ENCODE measurements around the gene CD151.

- TF ChIP-seq, protein P1, sequence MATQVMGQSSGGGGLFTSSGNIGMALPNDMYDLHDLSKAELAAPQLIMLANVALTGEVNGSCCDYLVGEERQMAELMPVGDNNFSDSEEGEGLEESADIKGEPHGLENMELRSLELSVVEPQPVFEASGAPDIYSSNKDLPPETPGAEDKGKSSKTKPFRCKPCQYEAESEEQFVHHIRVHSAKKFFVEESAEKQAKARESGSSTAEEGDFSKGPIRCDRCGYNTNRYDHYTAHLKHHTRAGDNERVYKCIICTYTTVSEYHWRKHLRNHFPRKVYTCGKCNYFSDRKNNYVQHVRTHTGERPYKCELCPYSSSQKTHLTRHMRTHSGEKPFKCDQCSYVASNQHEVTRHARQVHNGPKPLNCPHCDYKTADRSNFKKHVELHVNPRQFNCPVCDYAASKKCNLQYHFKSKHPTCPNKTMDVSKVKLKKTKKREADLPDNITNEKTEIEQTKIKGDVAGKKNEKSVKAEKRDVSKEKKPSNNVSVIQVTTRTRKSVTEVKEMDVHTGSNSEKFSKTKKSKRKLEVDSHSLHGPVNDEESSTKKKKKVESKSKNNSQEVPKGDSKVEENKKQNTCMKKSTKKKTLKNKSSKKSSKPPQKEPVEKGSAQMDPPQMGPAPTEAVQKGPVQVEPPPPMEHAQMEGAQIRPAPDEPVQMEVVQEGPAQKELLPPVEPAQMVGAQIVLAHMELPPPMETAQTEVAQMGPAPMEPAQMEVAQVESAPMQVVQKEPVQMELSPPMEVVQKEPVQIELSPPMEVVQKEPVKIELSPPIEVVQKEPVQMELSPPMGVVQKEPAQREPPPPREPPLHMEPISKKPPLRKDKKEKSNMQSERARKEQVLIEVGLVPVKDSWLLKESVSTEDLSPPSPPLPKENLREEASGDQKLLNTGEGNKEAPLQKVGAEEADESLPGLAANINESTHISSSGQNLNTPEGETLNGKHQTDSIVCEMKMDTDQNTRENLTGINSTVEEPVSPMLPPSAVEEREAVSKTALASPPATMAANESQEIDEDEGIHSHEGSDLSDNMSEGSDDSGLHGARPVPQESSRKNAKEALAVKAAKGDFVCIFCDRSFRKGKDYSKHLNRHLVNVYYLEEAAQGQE (IDR thresholded peaks at IDR 0.05; ENCODE audit: insufficient read depth in 1 of 2, low read depth in 2 of 2, low read length in 2 of 2) = peak; percentile 20 to 73; a peak in 2 of 4 replicates
- TF ChIP-seq FOXP2 (optimal IDR thresholded peaks at IDR 0.05; ENCODE audit: borderline replicate concordance, extremely low read depth, extremely low read length, insufficient read depth) (no peak), POLR2AphosphoS5 (IDR thresholded peaks at IDR 0.05; ENCODE audit: low read depth, low read length) (peak; percentile 84), TAF1 (IDR thresholded peaks at IDR 0.05; ENCODE audit: borderline replicate concordance, insufficient read depth, low read length) (peak; percentile 98), SIN3A (IDR thresholded peaks at IDR 0.05; ENCODE audit: borderline replicate concordance, insufficient read depth, low read length) (peak; percentile 79; the same call in 1 of the 2 replicates)
These were observed 23.3 kb upstream of the CD151 start, which contains the start of gene RPLP2 for GRCh38 chr11:809287-810039.

Data from PFSK-1 (cell line).